Measurements from ENCODE around the gene DEGS2.

DNA sequence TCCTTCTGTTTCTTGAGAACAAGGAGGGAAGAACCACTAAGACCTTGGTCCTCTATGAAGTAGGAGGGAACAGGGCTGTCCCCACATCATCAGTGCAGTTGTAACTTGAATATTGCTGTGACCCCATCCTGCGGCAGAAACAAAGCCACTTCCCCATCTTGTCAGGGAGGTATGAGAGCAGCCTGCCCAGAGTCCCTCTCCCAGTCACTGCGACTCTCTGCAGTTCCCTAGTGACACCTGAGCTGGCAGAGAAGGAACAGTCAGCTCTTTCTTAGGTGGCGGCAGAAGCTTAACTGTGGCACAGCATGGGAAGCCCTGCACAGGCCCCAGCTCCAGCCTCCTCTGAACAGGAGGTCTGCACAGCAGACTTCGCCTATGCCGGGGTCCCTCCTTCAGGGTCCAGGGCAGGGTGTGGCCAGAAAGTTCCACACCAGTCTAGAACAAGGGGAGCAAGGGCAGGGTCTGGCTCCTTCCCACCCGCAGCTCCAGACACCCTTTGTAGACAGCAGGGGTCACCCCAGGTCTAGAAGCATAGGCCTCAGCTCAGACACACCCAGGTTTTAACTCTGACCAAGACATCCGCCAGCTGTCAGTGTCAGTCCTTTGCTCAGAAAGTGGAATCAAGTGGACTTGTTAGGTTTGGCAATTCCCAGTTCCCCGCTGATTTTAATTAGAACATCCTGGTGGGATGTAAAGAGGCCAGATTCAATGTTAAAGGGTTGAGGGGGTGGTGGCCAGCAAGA, 36.8 kb downstream of the DEGS2 start:
- TF ChIP-seq CTCF (IDR thresholded peaks at IDR 0.05; ENCODE audit: low read length), result no peak
- TF ChIP-seq EZH2phosphoT487 (IDR thresholded peaks at IDR 0.05; ENCODE audit: low read length), result no peak
- TF ChIP-seq EZH2 (optimal IDR thresholded peaks at IDR 0.05; ENCODE audit: low read depth, low read length), result no peak
